HUES64 (cell line): ENCODE measurements around the gene IRS2.

ENCODE experiments used
- H3K27ac ChIP-seq: 2 replicates; pipeline ENCODE4 v1.7.0; 2013; ENCODE audit warnings: low read depth, low read length, inconsistent platforms
- H3K27me3 ChIP-seq: 2 replicates; pipeline ENCODE4 v1.6.1; 2013; ENCODE audit warnings: mild to moderate bottlenecking, low read length; ENCODE audit not compliant: insufficient read depth
- H3K36me3 ChIP-seq: 2 replicates; pipeline ENCODE4 v1.6.1; 2013; ENCODE audit warnings: mild to moderate bottlenecking, low read length; ENCODE audit not compliant: insufficient read depth
- H3K4me1 ChIP-seq: 2 replicates; pipeline ENCODE4 v1.6.1; 2013; ENCODE audit warnings: mild to moderate bottlenecking, low read length, moderate library complexity; ENCODE audit not compliant: insufficient read depth
- H3K4me3 ChIP-seq: 2 replicates; pipeline ENCODE4 v1.5.1; 2013; ENCODE audit warnings: mild to moderate bottlenecking, low read length, moderate library complexity
- H3K9ac ChIP-seq: 2 replicates; pipeline ENCODE4 v1.6.1; 2013; ENCODE audit warnings: mild to moderate bottlenecking, low read depth, low read length
- H3K9me3 ChIP-seq: 2 replicates; pipeline ENCODE4 v1.6.1; 2013; ENCODE audit warnings: low read depth, low read length; ENCODE audit not compliant: insufficient read depth
- WGBS: fragments of 150-250, 120-280 bp; methylation state at CpG from one replicate; pipeline ENCODE4 v1.1.7; 2013; ENCODE audit warnings: missing lambda C conversion rate; 5-methylcytosine and 5-hydroxymethylcytosine counted together

IRS2 gene

GRCh38 chr13:109767023-109767422 lies 19.4 kb downstream of the IRS2 start:
- H3K27ac ChIP-seq, result no peak overlapping the region
- H3K4me3 ChIP-seq, result no peak overlapping the region
- peaks cover 13% of the 10 kb centered on the region for H3K36me3 ChIP-seq
- 96% methylated on average over 5 of the region's 5 CpGs for WGBS
- no peaks in the 10 kb centered on the region for H3K9me3 ChIP-seq
- peaks cover 4% of the 10 kb centered on the region; the same call in 1 of the 2 replicates for H3K4me1 ChIP-seq
- no peak overlapping the region for H3K9ac ChIP-seq
- no peaks in the 10 kb centered on the region for H3K27me3 ChIP-seq

GRCh38 chr13:109764470-109765291 lies 21.7 kb downstream of the IRS2 start:
- H3K9ac ChIP-seq, result no peak overlapping the region

GRCh38 chr13:109764045-109764444 lies 22.3 kb downstream of the IRS2 start:
- Histone ChIP-seq H3K9ac (no peak overlapping the region), H3K4me1 (peaks cover 4% of the 10 kb centered on the region; the same call in 1 of the 2 replicates), H3K27me3 (no peaks in the 10 kb centered on the region), H3K9me3 (no peaks in the 10 kb centered on the region), H3K36me3 (peaks cover 2% of the 10 kb centered on the region; the same call in 1 of the 2 replicates), H3K27ac (no peak overlapping the region), H3K4me3 (no peak overlapping the region)
- 79% methylated on average over 7 of the region's 7 CpGs for WGBS

More at GRCh38 chr13:109764470-109765291, 21.7 kb downstream of the IRS2 start:
- Histone ChIP-seq H3K27me3 (no peaks in the 10 kb centered on the region), H3K9me3 (no peaks in the 10 kb centered on the region), H3K4me3 (no peak overlapping the region), H3K27ac (no peak overlapping the region), H3K4me1 (peaks cover 4% of the 10 kb centered on the region; the same call in 1 of the 2 replicates), H3K36me3 (peaks cover 4% of the 10 kb centered on the region; the same call in 1 of the 2 replicates)
- 87% methylated on average over 10 of the region's 10 CpGs for WGBS

- Histone ChIP-seq H3K27ac (no peak overlapping the region), H3K27me3 (no peaks in the 10 kb centered on the region)
- WGBS, result 88% methylated on average over 6 of the region's 6 CpGs
Observed at GRCh38 chr13:109762791-109763190, 23.6 kb downstream of the IRS2 start.

GRCh38 chr13:109761695-109762094 lies 24.7 kb downstream of the IRS2 start:
- no CpG with 5 or more reads among the region's 1 CpG for WGBS
- H3K9me3 ChIP-seq, result no peaks in the 10 kb centered on the region
- no peaks in the 10 kb centered on the region for H3K27me3 ChIP-seq
- no peak overlapping the region for H3K9ac ChIP-seq
- H3K4me3 ChIP-seq, result no peak overlapping the region
- H3K4me1 ChIP-seq, result peaks cover 4% of the 10 kb centered on the region; the same call in 1 of the 2 replicates
- H3K36me3 ChIP-seq, result peaks cover under 1% of the 10 kb centered on the region; the same call in 1 of the 2 replicates
- H3K27ac ChIP-seq, result no peak overlapping the region

More at GRCh38 chr13:109762791-109763190, 23.6 kb downstream of the IRS2 start:
- H3K9me3 ChIP-seq, result no peaks in the 10 kb centered on the region
- peaks cover 4% of the 10 kb centered on the region; the same call in 1 of the 2 replicates for H3K4me1 ChIP-seq
- H3K9ac ChIP-seq, result no peak overlapping the region
- peaks cover 2% of the 10 kb centered on the region; the same call in 1 of the 2 replicates for H3K36me3 ChIP-seq
- H3K4me3 ChIP-seq, result no peak overlapping the region

GRCh38 chr13:109760951-109761350 lies 25.4 kb downstream of the IRS2 start:
- no peaks in the 10 kb centered on the region for H3K27me3 ChIP-seq
- 91% methylated on average over 8 of the region's 8 CpGs for WGBS
- no peak overlapping the region for H3K9ac ChIP-seq
- H3K4me1 ChIP-seq, result peaks cover 4% of the 10 kb centered on the region; the same call in 1 of the 2 replicates
- no peaks in the 10 kb centered on the region for H3K9me3 ChIP-seq
- H3K27ac ChIP-seq, result no peak overlapping the region
- H3K36me3 ChIP-seq, result peaks cover 8% of the 10 kb centered on the region
- H3K4me3 ChIP-seq, result no peak overlapping the region

GRCh38 chr13:109760402-109760801 lies 26.0 kb downstream of the IRS2 start:
- Histone ChIP-seq H3K4me3 (no peak overlapping the region), H3K27ac (no peak overlapping the region), H3K36me3 (peaks cover 13% of the 10 kb centered on the region), H3K9me3 (no peaks in the 10 kb centered on the region), H3K4me1 (peaks cover 4% of the 10 kb centered on the region; the same call in 1 of the 2 replicates), H3K9ac (no peak overlapping the region), H3K27me3 (no peaks in the 10 kb centered on the region)
- 93% methylated on average over 7 of the region's 8 CpGs for WGBS

- peaks cover 4% of the 10 kb centered on the region; the same call in 1 of the 2 replicates for H3K4me1 ChIP-seq
- no peaks in the 10 kb centered on the region for H3K27me3 ChIP-seq
- no peak overlapping the region for H3K9ac ChIP-seq
- H3K36me3 ChIP-seq, result peaks cover 21% of the 10 kb centered on the region
- H3K4me3 ChIP-seq, result no peak overlapping the region
- 80% methylated on average over 3 of the region's 3 CpGs for WGBS
- H3K9me3 ChIP-seq, result no peaks in the 10 kb centered on the region
- H3K27ac ChIP-seq, result no peak overlapping the region
Observed at GRCh38 chr13:109759609-109760008, 26.8 kb downstream of the IRS2 start.

- Histone ChIP-seq H3K9me3 (no peaks in the 10 kb centered on the region), H3K27ac (no peak overlapping the region), H3K27me3 (no peaks in the 10 kb centered on the region), H3K4me3 (no peak overlapping the region), H3K4me1 (peaks cover 1% of the 10 kb centered on the region; the same call in 1 of the 2 replicates), H3K36me3 (peaks cover 27% of the 10 kb centered on the region), H3K9ac (no peak overlapping the region)
- 93% methylated on average over 15 of the region's 15 CpGs for WGBS
Observed at GRCh38 chr13:109758937-109759480, 27.4 kb downstream of the IRS2 start.

GRCh38 chr13:109756778-109757177 lies 29.6 kb downstream of the IRS2 start:
- no peak overlapping the region for H3K9ac ChIP-seq
- H3K4me3 ChIP-seq, result no peak overlapping the region
- H3K27ac ChIP-seq, result no peak overlapping the region
- H3K36me3 ChIP-seq, result peaks cover 37% of the 10 kb centered on the region
- H3K9me3 ChIP-seq, result no peaks in the 10 kb centered on the region
- no peaks in the 10 kb centered on the region for H3K4me1 ChIP-seq
- 91% methylated on average over 5 of the region's 5 CpGs for whole genome bisulfite sequencing
- no peaks in the 10 kb centered on the region for H3K27me3 ChIP-seq

GRCh38 chr13:109755997-109756396 lies 30.4 kb downstream of the IRS2 start:
- Histone ChIP-seq H3K4me1 (peaks cover 5% of the 10 kb centered on the region; the same call in 1 of the 2 replicates), H3K27me3 (no peaks in the 10 kb centered on the region), H3K9ac (no peak overlapping the region), H3K27ac (no peak overlapping the region), H3K36me3 (peaks cover 37% of the 10 kb centered on the region), H3K4me3 (no peak overlapping the region), H3K9me3 (no peaks in the 10 kb centered on the region)
- 91% methylated on average over 4 of the region's 4 CpGs for WGBS
